H7 (cell line): ENCODE measurements around the gene NAA25. TPM values are rescaled to one million over a fixed set of nuclear protein-coding genes. Genes with fewer than 3 reads are reported as not detected.
"Not testable (repeated sequence)": the region's sequence is repeated elsewhere in the genome, so short reads cannot be mapped to it uniquely, and the experiment has no call there.

ENCODE experiments used
- DNase-seq: peaks from one replicate; pipeline ENCODE4 v3.0.0; 2012
- H3K27me3 ChIP-seq: 2 replicates; pipeline ENCODE4 v1.6.0; 2011; ENCODE audit warnings: mild to moderate bottlenecking, low read length; ENCODE audit not compliant: control insufficient read depth, insufficient read depth
- H3K36me3 ChIP-seq: replicated peaks from 2 replicates; pipeline ENCODE4 v1.5.1; 2011; ENCODE audit warnings: low read length; ENCODE audit not compliant: control insufficient read depth, insufficient read depth
- H3K4me3 ChIP-seq: 2 replicates; pipeline ENCODE4 v1.5.1; 2011; ENCODE audit warnings: low read depth, mild to moderate bottlenecking, control low read depth, low read length, moderate library complexity; ENCODE audit not compliant: insufficient read depth
- total RNA-seq: library from RNA; depleted of rRNA; stranded (reverse); fragments of >200 nt; shearing (Covaris generic); gene quantifications from 2 replicates; pipeline ENCODE4 v1.2.3, GENCODE V29; 2014; rRNA removed

The NAA25 gene
- total RNA-seq, 1 experiment from 2014 or later = 23.2 TPM

DNA sequence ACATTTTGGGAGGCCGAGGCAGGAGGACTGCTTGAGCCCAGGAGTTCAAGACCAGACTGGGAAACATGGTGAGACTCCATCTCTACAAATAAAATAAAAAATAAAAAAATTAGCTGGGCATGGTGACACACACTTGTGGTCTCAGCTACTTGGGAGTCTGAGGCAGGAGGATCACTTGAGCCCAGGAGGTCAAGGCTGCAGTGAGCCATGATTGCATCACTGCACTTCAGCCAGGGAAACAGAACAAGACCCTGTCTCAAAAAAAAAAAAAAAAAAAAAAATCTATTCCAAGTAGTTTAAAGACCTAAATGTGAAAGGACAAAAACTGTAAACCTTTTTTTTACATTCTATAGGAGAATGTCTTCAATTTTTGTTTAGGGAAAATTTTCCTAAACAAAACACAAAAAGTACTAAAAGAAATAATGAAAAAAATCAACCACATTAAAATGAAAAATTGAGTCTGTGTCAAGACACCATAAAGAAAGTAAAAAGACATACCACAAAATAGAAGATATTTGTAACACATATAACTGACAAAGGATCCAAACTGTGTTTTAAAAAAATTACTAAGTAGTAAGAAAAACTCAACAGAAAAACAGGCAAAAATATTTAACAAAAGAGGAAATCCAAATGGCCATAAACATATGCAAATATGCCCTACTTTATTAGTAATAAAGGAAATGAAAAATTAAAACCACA, 112.7 kb downstream of the NAA25 start:
- H3K27me3 ChIP-seq = no peaks in the 10 kb centered on the region
- H3K4me3 ChIP-seq = no peak overlapping the region
- DNase-seq = no peak
- no peaks in the 10 kb centered on the region for H3K36me3 ChIP-seq

DNA sequence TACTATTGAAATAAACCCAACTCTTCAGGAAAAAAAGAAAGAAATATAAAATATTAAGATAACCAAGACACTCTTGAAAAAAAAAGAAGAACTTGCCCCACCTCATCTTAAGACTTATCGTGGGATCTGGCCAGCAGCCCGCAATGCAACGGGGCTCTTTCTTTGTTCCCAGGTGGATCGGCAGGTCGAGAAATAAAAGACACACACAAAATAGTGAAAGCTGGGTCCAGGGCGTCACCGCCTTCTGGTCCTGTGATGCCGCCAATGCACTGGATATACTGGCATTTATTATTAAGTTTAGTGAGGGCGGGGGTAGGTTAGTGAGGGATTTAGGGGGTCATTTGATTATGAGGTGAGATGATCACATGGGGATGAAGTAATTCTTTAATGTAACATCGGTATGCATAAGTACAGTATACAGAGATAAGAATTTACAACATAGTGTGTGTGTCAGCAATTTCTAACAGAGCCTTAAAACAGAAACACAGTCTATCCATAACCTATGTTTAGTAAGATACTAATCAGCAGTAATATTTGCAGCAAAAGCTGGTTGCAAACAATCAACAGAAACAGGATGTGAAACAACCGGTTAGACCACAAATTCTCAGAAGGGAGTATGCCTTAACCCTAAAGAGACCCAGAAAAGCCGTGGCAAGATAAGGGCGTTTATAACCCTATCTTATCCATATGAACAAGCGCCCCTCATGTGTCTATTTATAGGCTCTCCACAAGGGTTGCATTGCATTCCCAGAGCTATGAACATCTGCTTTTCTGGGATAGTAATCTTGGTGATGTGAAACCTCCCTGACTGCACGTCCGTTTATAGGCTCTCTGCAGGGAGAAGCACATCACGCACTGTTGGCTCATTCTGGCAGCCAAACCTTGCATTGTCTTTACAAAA, 114.1 kb downstream of the NAA25 start:
- H3K27me3 ChIP-seq, H3K36me3 ChIP-seq, DNase-seq, H3K4me3 ChIP-seq: not testable (repeated sequence)

DNA sequence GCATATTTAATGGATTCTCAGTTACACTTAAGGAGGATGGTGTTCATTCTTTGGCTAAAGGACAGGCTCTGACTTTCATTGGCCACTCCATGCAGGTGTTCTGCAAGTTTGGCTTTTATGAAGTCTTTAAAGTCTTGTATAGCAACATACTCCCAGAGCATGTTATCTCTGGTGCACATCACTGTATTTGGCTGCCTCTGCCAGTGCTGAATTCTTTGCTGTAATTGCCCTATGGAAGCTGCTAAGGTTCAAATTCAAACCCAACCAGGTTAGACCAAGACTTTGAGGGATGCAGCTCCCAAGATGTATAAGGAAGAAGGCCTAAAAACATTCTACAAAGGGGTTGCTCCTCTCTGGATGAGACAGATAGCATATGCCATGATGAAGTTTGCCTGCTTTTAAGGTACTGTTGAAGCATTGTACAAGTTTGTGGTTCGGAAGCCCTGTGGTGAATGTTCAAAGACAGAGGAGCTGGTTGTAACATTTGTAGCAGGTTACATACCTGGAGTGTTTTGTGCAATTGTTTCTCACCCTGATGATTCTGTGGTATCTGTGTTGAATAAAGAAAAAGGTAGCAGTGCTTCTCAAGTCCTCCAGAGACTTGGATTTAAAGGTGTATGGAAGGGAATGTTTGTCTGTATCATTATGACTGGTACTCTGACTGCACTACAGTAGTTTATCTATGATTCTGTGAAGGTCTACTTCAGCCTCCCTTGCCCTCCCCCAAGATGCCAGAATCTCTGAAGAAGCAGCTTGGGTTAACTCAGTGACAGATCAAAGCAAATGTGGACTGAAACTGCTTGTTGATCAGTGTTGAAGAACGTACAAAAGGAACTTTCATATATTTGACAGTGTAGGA, 115.1 kb downstream of the NAA25 start:
- no peak overlapping the region for H3K4me3 ChIP-seq
- no peaks in the 10 kb centered on the region for H3K27me3 ChIP-seq
- DNase-seq = no peak
- no peaks in the 10 kb centered on the region for H3K36me3 ChIP-seq

DNA sequence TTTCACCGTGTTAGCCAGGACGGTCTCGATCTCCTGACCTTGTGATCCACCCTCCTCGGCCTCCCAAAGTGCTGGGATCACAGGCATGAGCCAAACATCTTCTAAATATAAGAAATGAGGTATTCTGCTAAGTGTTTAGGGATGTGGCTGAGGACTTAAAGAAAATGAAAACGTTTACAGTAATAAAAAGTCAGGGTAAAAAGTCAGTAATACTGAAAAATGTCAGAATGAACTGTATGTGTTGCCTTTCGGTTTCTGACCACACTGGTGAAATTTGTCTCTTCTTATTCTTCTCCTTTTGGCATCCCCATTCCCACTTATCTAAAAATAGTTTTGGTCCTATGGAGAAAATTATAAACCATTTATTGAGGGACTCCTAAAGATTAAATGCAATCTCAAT, 116.1 kb downstream of the NAA25 start:
- no peaks in the 10 kb centered on the region for H3K36me3 ChIP-seq
- DNase-seq = no peak
- H3K27me3 ChIP-seq = no peaks in the 10 kb centered on the region
- H3K4me3 ChIP-seq = no peak overlapping the region

DNA sequence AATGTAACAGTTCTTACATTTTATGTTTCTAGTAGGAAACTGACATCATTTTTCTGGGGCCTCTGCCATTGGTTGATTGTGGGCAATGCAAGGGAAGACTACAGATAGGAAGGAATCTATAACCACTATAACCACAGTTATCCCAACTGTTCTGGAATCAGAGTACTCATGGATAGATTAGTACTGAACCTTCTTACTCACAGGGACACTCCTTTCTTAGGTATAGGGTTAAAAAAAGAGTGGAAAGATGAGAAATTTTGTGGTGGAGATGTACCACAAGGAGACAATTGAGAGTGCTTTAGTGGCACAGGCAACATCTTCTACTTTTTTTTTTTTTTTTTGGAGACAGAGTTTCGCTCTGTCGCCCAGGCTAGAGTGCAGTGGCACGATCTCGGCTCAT, 116.6 kb downstream of the NAA25 start:
- DNase-seq = no peak
- Histone ChIP-seq H3K4me3 (no peak overlapping the region), H3K27me3 (no peaks in the 10 kb centered on the region), H3K36me3 (no peaks in the 10 kb centered on the region)

DNA sequence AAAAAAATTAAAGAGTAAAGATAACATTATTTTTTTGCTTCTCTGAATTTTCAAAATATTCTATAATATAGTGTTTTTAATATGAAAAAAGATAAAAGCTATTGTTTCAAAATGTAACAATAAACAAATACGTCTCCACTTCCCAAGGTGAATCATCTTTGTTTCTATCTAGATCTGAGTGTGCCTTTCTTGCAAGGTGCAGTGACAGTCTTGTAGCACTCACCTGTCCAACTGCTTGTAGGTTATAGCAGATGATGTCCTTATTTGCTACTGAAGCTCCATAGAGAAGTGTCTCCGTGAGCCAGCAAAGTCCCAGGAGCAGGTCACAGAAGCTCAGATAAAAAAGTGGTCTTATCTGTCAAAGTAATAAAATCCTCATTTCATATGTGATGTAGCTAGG, 117.0 kb downstream of the NAA25 start:
- Histone ChIP-seq H3K36me3 (no peaks in the 10 kb centered on the region), H3K4me3 (no peak overlapping the region)

DNA sequence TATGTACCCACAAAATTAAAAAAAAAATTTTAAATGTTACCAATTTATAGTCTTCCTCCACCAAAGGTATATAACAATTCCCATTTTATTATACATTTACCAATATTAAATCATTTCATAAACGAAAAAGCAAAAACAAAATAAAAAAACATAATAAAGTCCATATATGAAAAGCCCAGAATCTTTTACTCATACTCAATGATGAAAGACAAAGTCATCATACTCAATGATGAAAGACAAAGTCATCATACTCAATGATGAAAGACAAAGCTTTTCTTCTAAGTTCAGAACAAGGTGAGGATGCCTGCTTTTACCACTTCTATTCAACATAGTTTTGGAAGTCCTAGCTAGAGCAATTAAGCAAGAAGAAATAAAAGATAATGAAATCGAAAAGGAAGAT, 123.8 kb downstream of the NAA25 start:
- H3K4me3 ChIP-seq = no peak overlapping the region
- no peak for DNase-seq
- H3K36me3 ChIP-seq = no peaks in the 10 kb centered on the region
- H3K27me3 ChIP-seq = no peaks in the 10 kb centered on the region

More for the DNA sequence above, 117.0 kb downstream of the NAA25 start:
- DNase-seq = no peak
- H3K27me3 ChIP-seq = no peaks in the 10 kb centered on the region

DNA sequence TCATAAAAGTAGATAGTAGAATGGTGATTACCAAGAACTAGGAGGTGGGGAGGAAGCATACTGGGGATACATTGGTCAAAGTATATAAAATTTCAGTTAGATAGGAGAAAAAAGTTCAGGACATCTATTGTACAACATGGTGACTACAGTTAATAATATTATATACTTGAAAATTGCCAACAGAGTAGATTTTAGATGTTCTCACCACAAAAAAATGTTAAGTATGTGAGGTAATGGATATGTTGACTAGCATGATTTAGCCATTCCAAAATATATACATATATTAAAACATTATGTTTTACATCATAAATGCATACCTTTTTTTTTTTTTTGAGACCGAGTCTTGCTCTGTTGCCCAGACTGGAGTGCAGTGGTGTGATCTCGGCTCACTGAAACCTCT, 126.6 kb downstream of the NAA25 start:
- no peak for DNase-seq
- Histone ChIP-seq H3K36me3 (no peaks in the 10 kb centered on the region), H3K4me3 (no peak overlapping the region), H3K27me3 (no peaks in the 10 kb centered on the region)

DNA sequence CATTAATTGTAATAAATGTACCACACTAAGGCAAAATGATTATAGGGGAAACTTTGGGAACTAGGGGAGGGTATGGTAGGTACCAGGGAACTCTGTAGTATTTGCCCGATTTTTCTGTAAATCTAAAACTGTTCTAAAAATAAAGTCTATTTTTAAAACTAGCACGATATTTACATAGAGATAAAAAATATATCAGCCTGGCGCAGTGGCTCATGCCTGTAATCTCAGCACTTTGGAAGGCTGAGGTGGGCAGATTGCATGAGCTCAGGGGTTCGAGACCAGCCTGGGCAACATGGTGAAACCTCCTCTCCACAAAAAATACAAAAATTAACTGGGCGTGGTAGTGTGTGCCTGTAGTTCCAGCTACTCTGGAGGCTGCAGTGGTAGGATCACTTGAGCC, 128.0 kb downstream of the NAA25 start:
- Histone ChIP-seq H3K36me3 (no peaks in the 10 kb centered on the region), H3K4me3 (no peak overlapping the region)
- no peak for DNase-seq

DNA sequence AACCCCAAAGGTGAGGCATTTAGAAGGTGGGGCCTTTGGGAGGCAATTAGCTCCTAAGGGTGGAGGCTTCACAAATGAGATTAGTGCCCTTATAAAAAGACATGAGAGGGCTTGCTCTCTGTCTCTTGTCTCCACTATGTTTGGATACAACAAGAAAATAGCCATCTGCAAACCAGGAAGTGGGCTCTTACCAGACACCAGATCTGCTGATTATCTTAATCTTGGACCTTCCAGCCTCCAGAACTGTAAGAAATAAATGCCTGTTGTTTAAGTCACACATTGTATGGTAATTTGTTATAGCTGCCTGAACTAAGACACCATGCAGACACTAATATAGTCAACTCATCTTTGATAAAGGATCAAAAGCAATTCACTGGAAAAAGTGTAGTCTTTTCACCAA, 130.0 kb downstream of the NAA25 start:
- no peaks in the 10 kb centered on the region for H3K27me3 ChIP-seq
- H3K36me3 ChIP-seq = no peaks in the 10 kb centered on the region
- no peak for DNase-seq
- H3K4me3 ChIP-seq = no peak overlapping the region

More for the DNA sequence above, 128.0 kb downstream of the NAA25 start:
- no peaks in the 10 kb centered on the region for H3K27me3 ChIP-seq

DNA sequence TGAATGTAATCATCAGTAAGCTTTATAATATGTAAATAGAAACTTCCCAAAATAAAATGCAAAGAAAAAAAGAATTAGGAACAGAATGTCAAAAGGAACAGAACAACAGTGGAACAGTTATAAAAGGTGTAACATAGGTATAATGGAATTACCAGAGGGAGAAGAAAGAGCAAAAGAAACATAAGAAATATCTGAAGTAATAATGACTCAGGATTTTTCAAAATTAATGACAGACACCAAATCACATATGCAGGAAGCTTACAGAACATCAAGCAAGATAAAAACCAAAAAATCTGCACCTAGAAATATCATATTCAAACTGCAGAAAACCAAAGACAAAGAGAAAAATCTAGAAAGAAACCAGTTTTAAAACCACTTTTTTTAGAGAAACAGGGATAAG, 131.7 kb downstream of the NAA25 start:
- Histone ChIP-seq H3K4me3 (no peak overlapping the region), H3K27me3 (no peaks in the 10 kb centered on the region), H3K36me3 (no peaks in the 10 kb centered on the region)
- no peak for DNase-seq

Other genes starting within 250 kb of the NAA25 start
- gene TMEM116, start 95.6 kb downstream of the NAA25 start, total RNA-seq = 9.2 and 10.1 TPM in 2 replicates
- gene ERP29, start 95.4 kb downstream of the NAA25 start, total RNA-seq = 110 and 116 TPM in 2 replicates
- gene TRAFD1, start 16.8 kb upstream of the NAA25 start, total RNA-seq = 21.1 and 24.2 TPM in 2 replicates